ENCODE results near the gene CYSLTR2.

CYSLTR2 gene

DNA sequence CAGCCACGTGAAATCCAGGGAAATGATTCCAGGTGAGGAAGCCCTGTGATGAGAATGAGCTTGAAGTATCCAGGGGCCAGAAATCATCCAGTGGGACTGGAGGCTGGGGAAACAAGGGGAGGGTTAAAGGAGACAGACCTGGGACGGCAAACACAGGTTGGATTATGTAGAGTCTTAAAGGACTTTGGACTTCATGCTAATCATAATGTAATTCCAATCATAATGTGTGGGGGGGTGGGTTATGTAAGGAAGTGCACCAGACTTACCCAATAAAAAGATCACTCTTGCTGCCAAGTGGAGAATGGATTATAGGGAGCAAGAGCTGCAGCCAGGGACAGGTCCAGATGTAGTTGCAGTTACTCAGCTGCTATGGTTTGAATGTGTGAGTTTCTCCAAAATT lies 16.1 kb upstream of the CYSLTR2 start:
- no peak for TF ChIP-seq MYC (IDR thresholded peaks at IDR 0.05; ENCODE audit: low read depth, low read length)
- no peak for TF ChIP-seq POLR2A (IDR thresholded peaks at IDR 0.05; ENCODE audit: extremely low read depth, insufficient read length)
- TF ChIP-seq, protein P1, sequence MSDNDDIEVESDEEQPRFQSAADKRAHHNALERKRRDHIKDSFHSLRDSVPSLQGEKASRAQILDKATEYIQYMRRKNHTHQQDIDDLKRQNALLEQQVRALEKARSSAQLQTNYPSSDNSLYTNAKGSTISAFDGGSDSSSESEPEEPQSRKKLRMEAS (IDR thresholded peaks at IDR 0.05; ENCODE audit: low read depth, low read length) = no peak
- TF ChIP-seq, protein P2, sequence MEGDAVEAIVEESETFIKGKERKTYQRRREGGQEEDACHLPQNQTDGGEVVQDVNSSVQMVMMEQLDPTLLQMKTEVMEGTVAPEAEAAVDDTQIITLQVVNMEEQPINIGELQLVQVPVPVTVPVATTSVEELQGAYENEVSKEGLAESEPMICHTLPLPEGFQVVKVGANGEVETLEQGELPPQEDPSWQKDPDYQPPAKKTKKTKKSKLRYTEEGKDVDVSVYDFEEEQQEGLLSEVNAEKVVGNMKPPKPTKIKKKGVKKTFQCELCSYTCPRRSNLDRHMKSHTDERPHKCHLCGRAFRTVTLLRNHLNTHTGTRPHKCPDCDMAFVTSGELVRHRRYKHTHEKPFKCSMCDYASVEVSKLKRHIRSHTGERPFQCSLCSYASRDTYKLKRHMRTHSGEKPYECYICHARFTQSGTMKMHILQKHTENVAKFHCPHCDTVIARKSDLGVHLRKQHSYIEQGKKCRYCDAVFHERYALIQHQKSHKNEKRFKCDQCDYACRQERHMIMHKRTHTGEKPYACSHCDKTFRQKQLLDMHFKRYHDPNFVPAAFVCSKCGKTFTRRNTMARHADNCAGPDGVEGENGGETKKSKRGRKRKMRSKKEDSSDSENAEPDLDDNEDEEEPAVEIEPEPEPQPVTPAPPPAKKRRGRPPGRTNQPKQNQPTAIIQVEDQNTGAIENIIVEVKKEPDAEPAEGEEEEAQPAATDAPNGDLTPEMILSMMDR (IDR thresholded peaks at IDR 0.05; ENCODE audit: low read depth, low read length) = no peak
- no peak overlapping the region for H3K4me3 ChIP-seq (ENCODE audit: low read depth, low read length)
- no peak for DNase-seq (ENCODE audit: low read depth)

DNA sequence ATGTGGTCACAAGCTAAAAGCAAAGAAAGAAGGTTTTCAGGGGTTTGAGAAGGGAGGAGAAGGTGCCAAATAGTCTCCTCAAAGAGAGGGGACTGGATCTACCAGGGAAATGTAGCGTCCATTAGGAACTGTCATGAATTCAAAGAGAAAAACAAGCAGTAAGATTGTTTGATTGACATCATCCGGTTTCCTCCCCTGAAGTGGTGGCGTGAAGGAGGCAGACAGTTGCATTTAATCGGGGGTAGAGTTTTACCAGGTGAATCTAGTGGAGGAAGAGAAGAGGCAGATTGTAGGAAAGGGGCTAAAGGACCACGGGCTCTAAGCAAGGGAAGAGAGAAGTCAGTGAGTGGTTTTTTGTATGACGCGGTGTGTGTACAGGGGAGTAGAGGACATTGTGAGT lies 13.0 kb upstream of the CYSLTR2 start:
- TF ChIP-seq MYC (IDR thresholded peaks at IDR 0.05; ENCODE audit: low read depth, low read length) = no peak
- TF ChIP-seq, protein P2 (IDR thresholded peaks at IDR 0.05; ENCODE audit: low read depth, low read length) = no peak
- TF ChIP-seq POLR2A (IDR thresholded peaks at IDR 0.05; ENCODE audit: extremely low read depth, insufficient read length) = no peak
- TF ChIP-seq, protein P1 (IDR thresholded peaks at IDR 0.05; ENCODE audit: low read depth, low read length) = no peak
- DNase-seq (ENCODE audit: low read depth) = no peak
- no peak overlapping the region for H3K4me3 ChIP-seq (ENCODE audit: low read depth, low read length)

DNA sequence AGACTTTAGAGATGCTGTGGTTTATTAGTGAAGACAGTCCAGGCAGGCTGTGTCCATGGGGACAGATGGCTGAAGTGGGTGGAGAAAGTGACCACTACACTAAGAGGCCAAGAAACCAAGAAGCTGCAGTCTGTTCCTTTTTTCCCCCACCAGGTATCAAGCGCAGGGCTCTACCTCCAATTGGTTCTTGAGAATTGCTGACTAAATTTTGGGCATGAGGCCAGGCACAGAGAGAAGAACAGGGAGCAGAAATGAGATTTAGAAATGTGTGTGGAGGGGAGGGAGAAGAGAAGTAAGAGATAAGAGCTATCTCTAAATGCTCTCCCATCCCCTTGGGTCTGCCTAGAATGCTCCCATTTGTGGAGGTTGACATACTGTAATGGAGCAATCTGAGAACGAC lies 12.3 kb upstream of the CYSLTR2 start:
- TF ChIP-seq, protein P2 (IDR thresholded peaks at IDR 0.05; ENCODE audit: low read depth, low read length) = no peak
- TF ChIP-seq MYC (IDR thresholded peaks at IDR 0.05; ENCODE audit: low read depth, low read length) (no peak), POLR2A (IDR thresholded peaks at IDR 0.05; ENCODE audit: extremely low read depth, insufficient read length) (no peak)
- TF ChIP-seq, protein P1 (IDR thresholded peaks at IDR 0.05; ENCODE audit: low read depth, low read length) = no peak
- DNase-seq (ENCODE audit: low read depth) = no peak

DNA sequence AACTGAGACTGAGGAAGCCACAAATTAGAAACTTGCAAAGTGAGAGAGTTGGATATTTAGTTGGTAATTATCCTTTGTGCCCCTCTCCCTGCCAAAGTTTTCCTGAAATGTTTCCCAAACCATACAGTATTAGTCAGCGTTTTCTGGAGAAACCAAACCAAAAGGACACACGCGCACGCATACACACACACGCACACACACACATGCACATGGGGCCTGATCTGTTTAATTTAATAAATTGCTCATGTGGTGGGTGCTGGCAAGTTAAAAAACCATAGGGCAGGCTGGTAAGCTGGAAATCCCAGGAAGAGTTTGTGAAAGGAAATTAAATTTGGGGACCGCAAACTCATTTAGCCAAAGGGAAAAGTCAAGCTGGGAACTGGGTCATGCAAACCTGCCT lies 11.7 kb upstream of the CYSLTR2 start:
- DNase-seq (ENCODE audit: low read depth) = no peak

More for the DNA sequence above, 12.3 kb upstream of the CYSLTR2 start:
- no peak overlapping the region for H3K4me3 ChIP-seq (ENCODE audit: low read depth, low read length)

DNA sequence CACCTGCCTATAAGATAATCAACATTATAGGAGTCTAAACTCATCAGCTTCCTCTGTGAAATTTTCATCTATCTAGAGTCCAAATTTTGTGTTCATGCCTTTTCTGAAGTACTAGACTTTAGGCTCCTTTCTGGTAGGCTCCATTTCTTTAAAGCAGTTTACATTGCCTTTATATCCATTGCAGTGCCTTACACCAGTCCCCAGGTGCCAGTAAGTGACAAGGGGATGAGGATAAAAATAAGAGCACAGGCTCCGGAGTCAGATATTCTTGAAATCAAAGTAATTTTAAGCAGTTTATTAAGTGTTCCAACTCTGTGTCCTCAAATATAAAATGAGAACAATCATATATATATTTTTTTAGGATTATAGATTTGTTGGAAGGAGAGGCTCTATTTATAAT lies 10.6 kb upstream of the CYSLTR2 start:
- DNase-seq (ENCODE audit: low read depth) = no peak
- H3K4me3 ChIP-seq (ENCODE audit: low read depth, low read length) = no peak overlapping the region
- TF ChIP-seq MYC (IDR thresholded peaks at IDR 0.05; ENCODE audit: low read depth, low read length) = no peak
- TF ChIP-seq, protein P2 (IDR thresholded peaks at IDR 0.05; ENCODE audit: low read depth, low read length) = no peak
- TF ChIP-seq POLR2A (IDR thresholded peaks at IDR 0.05; ENCODE audit: extremely low read depth, insufficient read length) = no peak
- TF ChIP-seq, protein P1 (IDR thresholded peaks at IDR 0.05; ENCODE audit: low read depth, low read length) = no peak

More for the DNA sequence above, 11.7 kb upstream of the CYSLTR2 start:
- H3K4me3 ChIP-seq (ENCODE audit: low read depth, low read length) = no peak overlapping the region
- TF ChIP-seq MYC (IDR thresholded peaks at IDR 0.05; ENCODE audit: low read depth, low read length) (no peak), POLR2A (IDR thresholded peaks at IDR 0.05; ENCODE audit: extremely low read depth, insufficient read length) (no peak)
- TF ChIP-seq, protein P2 (IDR thresholded peaks at IDR 0.05; ENCODE audit: low read depth, low read length) = no peak
- TF ChIP-seq, protein P1 (IDR thresholded peaks at IDR 0.05; ENCODE audit: low read depth, low read length) = no peak

Data from NB4 (cell line).